GM10248 (cell line): Measurements from ENCODE around the gene ARHGAP26.

Source experiments
- CTCF ChIA-PET: fragments of 300-600 bp; sonication (Branson Sonifier 250); formaldehyde crosslinking; extraction: SDS; loops from one replicate; lab custom pipeline; 2021; ENCODE audit warnings: antibody characterized with exemption; lab: Yijun Ruan, JAX
- POLR2A ChIA-PET: fragments of 350-650 bp; sonication (Branson Sonifier 250); formaldehyde crosslinking; extraction: SDS; loops from one replicate; lab custom pipeline; 2020; ENCODE audit warnings: antibody characterized with exemption; lab: Yijun Ruan, JAX
- DNase-seq: peaks from one replicate; pipeline ENCODE4 v3.0.0; 2012; ENCODE audit errors: extremely low spot score
- TF ChIP-seq, protein P1 (sequence below): IDR thresholded peaks from 2 replicates; pipeline ENCODE4 v1.5.1; 2012; ENCODE audit warnings: mild to moderate bottlenecking, low read depth; ENCODE audit errors: extremely low read depth, missing control alignments, control extremely low read depth

ARHGAP26 gene

DNA sequence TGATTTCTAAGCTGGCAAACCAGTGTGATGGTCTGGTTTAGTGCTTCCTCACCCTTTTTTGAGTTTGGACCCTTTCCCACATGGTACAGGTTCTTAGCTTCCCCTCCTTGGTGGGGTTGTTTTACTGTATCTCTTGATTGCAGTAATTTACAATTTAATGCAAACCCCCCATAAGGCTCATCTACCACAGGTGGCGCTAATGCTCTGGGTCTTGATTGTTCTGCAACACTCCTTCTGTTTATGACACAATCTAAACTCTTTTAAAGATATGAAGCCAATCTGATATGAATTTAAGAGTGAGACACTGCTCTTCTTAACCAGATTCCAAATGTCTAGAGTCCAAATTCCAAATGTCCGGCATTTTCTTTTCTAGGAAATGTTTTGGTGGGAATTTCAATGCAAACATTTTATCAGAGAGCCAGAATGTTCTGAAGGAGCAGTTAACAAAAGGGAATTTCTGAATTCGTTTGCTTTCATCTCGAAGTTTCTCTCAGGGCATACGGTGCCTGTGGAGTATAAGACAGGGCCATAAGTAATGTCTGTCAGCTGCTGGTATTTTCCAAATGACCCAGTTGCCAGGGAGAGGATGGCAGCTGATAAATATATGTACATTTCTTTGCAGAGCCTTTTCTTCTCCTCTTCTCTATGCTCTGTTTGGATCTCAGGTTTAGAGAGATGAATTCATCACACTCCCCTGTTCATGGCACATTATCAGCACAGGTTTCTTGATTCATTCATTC, 246.8 kb downstream of the ARHGAP26 start:
- TF ChIP-seq, protein P1, sequence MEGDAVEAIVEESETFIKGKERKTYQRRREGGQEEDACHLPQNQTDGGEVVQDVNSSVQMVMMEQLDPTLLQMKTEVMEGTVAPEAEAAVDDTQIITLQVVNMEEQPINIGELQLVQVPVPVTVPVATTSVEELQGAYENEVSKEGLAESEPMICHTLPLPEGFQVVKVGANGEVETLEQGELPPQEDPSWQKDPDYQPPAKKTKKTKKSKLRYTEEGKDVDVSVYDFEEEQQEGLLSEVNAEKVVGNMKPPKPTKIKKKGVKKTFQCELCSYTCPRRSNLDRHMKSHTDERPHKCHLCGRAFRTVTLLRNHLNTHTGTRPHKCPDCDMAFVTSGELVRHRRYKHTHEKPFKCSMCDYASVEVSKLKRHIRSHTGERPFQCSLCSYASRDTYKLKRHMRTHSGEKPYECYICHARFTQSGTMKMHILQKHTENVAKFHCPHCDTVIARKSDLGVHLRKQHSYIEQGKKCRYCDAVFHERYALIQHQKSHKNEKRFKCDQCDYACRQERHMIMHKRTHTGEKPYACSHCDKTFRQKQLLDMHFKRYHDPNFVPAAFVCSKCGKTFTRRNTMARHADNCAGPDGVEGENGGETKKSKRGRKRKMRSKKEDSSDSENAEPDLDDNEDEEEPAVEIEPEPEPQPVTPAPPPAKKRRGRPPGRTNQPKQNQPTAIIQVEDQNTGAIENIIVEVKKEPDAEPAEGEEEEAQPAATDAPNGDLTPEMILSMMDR, result peak; percentile 59
- POLR2A ChIA-PET, result no interaction called here
- DNase-seq, result peak; percentile 35
- CTCF ChIA-PET, result interaction anchor here (0.6 to 1.7 kb wide), 11 partner anchors 9 to 808 kb away, joined by 3 to 9 read pairs (median 4); no protein-coding TSS in a partner anchor

- TF ChIP-seq, protein P1, result no peak
- ChIA-PET CTCF (interaction anchor here (1.4 to 3.1 kb wide), 4 partner anchors 14 to 196 kb away, joined by 4 to 15 read pairs (median 7); no protein-coding TSS in a partner anchor), POLR2A (no interaction called here)
- no peak for DNase-seq
Measured at GRCh38 chr5:143017541-143017940, 247.4 kb downstream of the ARHGAP26 start.

- ChIA-PET CTCF (interaction anchor here (1.4 to 3.1 kb wide), 4 partner anchors 16 to 196 kb away, joined by 4 to 15 read pairs (median 4); no protein-coding TSS in a partner anchor), POLR2A (interaction anchor here (0.8 kb wide), 1 partner anchor 44 kb away, joined by 3 read pairs; no protein-coding TSS in a partner anchor)
- no peak for DNase-seq
- TF ChIP-seq, protein P1, result no peak
Measured at GRCh38 chr5:143017992-143018391, 247.8 kb downstream of the ARHGAP26 start.

DNA sequence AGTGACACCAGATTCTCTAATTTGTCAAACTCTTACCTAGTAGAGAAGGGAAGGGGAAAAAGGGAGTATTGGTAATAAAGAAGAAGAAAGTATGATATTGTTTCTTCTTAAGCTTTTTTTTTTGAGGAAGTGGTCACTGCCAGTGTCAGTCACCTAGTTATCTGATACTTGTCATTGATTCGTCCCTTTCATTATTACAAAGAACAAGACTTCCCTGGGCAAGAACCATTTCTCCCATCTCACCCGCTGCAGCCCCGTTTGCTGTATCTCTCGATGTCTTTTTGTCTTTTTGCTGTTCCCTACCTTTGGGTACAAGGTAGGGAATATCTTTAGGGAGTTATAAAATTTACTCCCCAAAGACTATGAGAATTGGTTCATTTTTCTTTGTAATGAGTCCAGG, 249.0 kb downstream of the ARHGAP26 start:
- DNase-seq, result peak; percentile 37
- ChIA-PET POLR2A (interaction anchor here (0.6 to 1.5 kb wide), 3 partner anchors 10 to 194 kb away, joined by 3 to 4 read pairs (median 3); no protein-coding TSS in a partner anchor), CTCF (interaction anchor here (1.1 to 3.1 kb wide), 9 partner anchors 12 to 796 kb away, joined by 3 to 15 read pairs (median 3); no protein-coding TSS in a partner anchor)
- TF ChIP-seq, protein P1, result no peak

DNA sequence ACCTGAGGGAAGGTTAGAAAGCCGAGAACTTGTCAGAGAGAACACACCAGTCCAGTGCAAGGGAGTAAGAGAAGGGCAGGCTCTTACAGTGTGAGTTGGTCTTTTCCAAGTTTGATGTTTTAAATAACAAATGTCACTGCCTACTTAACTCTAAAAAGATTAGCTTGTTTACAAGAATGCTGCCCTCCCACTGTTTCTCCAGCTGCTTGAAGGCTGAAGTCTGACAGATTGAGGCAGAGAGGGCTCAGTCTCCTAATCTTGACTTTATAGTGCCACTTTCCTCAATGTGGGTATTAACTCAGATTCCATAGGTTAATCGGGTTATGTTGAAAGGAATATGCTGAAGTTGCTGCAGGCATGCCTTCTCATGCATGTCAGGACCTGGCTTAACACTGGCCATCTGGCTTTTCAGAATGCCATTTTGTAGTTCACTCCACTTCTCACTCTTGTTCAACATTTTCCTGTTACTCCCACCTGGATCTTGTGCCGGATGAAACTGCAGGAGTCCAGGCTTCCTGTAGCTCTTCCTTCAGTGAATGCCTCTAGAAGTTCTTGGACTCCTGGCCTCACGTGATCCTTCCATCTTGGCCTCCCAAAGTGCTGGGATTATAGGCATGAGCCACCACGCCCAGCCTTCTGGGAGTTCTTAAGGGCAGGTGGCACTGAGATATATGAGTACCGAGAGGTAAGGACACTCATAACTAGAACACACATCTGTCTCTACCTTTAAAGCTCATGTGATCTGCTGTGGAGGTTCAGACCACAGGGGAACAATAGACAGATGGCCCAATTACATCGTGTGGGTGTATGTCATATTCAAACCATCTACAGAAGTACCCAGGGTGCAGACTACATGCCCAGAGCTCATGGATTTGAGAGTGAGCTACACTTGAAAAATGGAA, 249.7 kb downstream of the ARHGAP26 start:
- POLR2A ChIA-PET, result interaction anchor here (0.7 to 1.5 kb wide), 7 partner anchors 9 to 648 kb away, joined by 3 to 10 read pairs (median 4); no protein-coding TSS in a partner anchor
- peak; percentile 79 for DNase-seq
- TF ChIP-seq, protein P1, result no peak
- CTCF ChIA-PET, result interaction anchor here (0.8 to 3.1 kb wide), 11 partner anchors 9 to 795 kb away, joined by 3 to 15 read pairs (median 3); partner anchors contain the start of gene NR3C1
